ENCODE data around the gene PCDHAC1. TPM values are rescaled to one million over a fixed set of nuclear protein-coding genes. Genes with fewer than 3 reads are reported as not detected.

The PCDHAC1 gene
- total RNA-seq, 1 experiment from 2014 or later: 1.0 TPM

- CTCF ChIA-PET: no interaction called here
- Histone ChIP-seq H4K20me1 (ENCODE audit: insufficient read depth) (no peaks in the 10 kb centered on the region), H3K79me2 (ENCODE audit: insufficient read depth, low read length) (no peaks in the 10 kb centered on the region), H3K9ac (ENCODE audit: low read length) (no peak overlapping the region), H2AFZ (ENCODE audit: low read depth, low read length, poor library complexity, severe bottlenecking) (no peak overlapping the region), H3K4me3 (replicated peaks in 1 of 2; ENCODE audit: low read depth in 1 of 2, low read length in 2 of 2) (no peak overlapping the region), H3K36me3 (ENCODE audit: control insufficient read depth in 1 of 2, insufficient read depth in 2 of 2, low read length in 2 of 2) (no peaks in the 10 kb centered on the region), H3K9me3 (ENCODE audit: control insufficient read depth in 1 of 2, insufficient read depth in 1 of 2, low read depth in 1 of 2, low read length in 2 of 2) (peaks cover 0 to 4% of the 10 kb centered on the region in 2 experiments; a peak in 1 of 4 replicates), H3K9me2 (ENCODE audit: insufficient read depth) (no peaks in the 10 kb centered on the region), H3K4me1 (ENCODE audit: control insufficient read depth in 1 of 2, insufficient read depth in 2 of 2, low read length in 2 of 2) (no peaks in the 10 kb centered on the region), H3K27me3 (ENCODE audit: insufficient read depth, low read length) (no peaks in the 10 kb centered on the region), H3K27ac (ENCODE audit: low read depth, low read length) (no peak overlapping the region), H3K4me2 (ENCODE audit: low read length) (no peak overlapping the region)
- RAD21 ChIA-PET (ENCODE audit: low non-redundant PET in 1 of 2, low total read pairs in 2 of 2, uncharacterized antibody in 2 of 2, unreplicated experiment in 2 of 2): no interaction called here
- ATAC-seq (no peak), DNase-seq (ENCODE audit: low read depth, low spot score) (no peak)
- intact Hi-C loops (cut with micrococcal nuclease): no loop called here
- POLR2A ChIA-PET: no interaction called here
- no TSS peak for BruUV-seq (replicated peaks)
- TF ChIP-seq YY1 (IDR thresholded peaks at IDR 0.05; ENCODE audit: extremely low read depth, insufficient replicate concordance, low read depth, low read length): no peak
- TF ChIP-seq CEBPB (IDR thresholded peaks at IDR 0.05; ENCODE audit: low read depth): no peak
- no peak for TF ChIP-seq CBX3 (IDR thresholded peaks at IDR 0.05; ENCODE audit: low read depth)
- TF ChIP-seq SIN3A (IDR thresholded peaks at IDR 0.05; ENCODE audit: low read depth): no peak
- no peak for TF ChIP-seq ZNF274 (IDR thresholded peaks at IDR 0.05; ENCODE audit: low read depth, low read length)
- TF ChIP-seq, protein P1, sequence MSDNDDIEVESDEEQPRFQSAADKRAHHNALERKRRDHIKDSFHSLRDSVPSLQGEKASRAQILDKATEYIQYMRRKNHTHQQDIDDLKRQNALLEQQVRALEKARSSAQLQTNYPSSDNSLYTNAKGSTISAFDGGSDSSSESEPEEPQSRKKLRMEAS (IDR thresholded peaks at IDR 0.05): no peak
- TF ChIP-seq SRF (IDR thresholded peaks at IDR 0.05; ENCODE audit: low read depth): no peak
- no peak for TF ChIP-seq ELF1 (IDR thresholded peaks at IDR 0.05; ENCODE audit: borderline replicate concordance, low read depth)
- no peak for TF ChIP-seq EZH2 (IDR thresholded peaks at IDR 0.05)
- TF ChIP-seq POLR2A (IDR thresholded peaks at IDR 0.05; ENCODE audit: borderline replicate concordance, extremely low read depth, insufficient read depth, insufficient read length): no peak
- TF ChIP-seq POLR2AphosphoS5 (IDR thresholded peaks at IDR 0.05; ENCODE audit: low read depth, low read length): no peak
- TF ChIP-seq, protein P2, sequence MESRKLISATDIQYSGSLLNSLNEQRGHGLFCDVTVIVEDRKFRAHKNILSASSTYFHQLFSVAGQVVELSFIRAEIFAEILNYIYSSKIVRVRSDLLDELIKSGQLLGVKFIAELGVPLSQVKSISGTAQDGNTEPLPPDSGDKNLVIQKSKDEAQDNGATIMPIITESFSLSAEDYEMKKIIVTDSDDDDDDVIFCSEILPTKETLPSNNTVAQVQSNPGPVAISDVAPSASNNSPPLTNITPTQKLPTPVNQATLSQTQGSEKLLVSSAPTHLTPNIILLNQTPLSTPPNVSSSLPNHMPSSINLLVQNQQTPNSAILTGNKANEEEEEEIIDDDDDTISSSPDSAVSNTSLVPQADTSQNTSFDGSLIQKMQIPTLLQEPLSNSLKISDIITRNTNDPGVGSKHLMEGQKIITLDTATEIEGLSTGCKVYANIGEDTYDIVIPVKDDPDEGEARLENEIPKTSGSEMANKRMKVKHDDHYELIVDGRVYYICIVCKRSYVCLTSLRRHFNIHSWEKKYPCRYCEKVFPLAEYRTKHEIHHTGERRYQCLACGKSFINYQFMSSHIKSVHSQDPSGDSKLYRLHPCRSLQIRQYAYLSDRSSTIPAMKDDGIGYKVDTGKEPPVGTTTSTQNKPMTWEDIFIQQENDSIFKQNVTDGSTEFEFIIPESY (IDR thresholded peaks at IDR 0.05; ENCODE audit: extremely low read depth, insufficient replicate concordance, low read length): no peak
- no peak for TF ChIP-seq SP1 (IDR thresholded peaks at IDR 0.05; ENCODE audit: low read depth)
- no peak for TF ChIP-seq JUND (IDR thresholded peaks at IDR 0.05)
- no peak for TF ChIP-seq RAD21 (IDR thresholded peaks at IDR 0.05; ENCODE audit: low read depth)
- TF ChIP-seq FOSL1 (IDR thresholded peaks at IDR 0.05; ENCODE audit: low read depth): no peak
- no peak for TF ChIP-seq ZFX (IDR thresholded peaks at IDR 0.05)
These were observed 20.5 kb downstream of the PCDHAC1 start for GRCh38 chr5:140946578-140946977.
